SK-N-MC (cell line): ENCODE measurements around the gene WDFY4.

Source experiments
- EZH2 ChIP-seq: fragments of 200-600 bp; sonication (generic); IDR thresholded peaks from one replicate; pipeline ENCODE4 v1.6.1; 2017; ENCODE audit warnings: antibody characterized with exemption
- POLR2AphosphoS5 ChIP-seq: IDR thresholded peaks from 2 replicates; pipeline ENCODE4 v1.6.1; 2012; ENCODE audit warnings: mild to moderate bottlenecking, low read depth, low read length, borderline replicate concordance

- TF ChIP-seq EZH2: no peak
- no peak for TF ChIP-seq POLR2AphosphoS5
Measured at GRCh38 chr10:48789486-48790456, 105.1 kb downstream of the WDFY4 start.
